HepG2 (cell line): ENCODE data around the gene DESI2. TPM values are rescaled to one million over a fixed set of nuclear protein-coding genes. Genes with fewer than 3 reads are reported as not detected.
"Not testable (repeated sequence)": the region's sequence is repeated elsewhere in the genome, so short reads cannot be mapped to it uniquely, and the experiment has no call there.

ENCODE experiments used
- ATAC-seq: fragments of 200-7000 bp; cut with Tn5 transposase; 3 replicates; pipeline ENCODE4 v1.9.1; 2020; ENCODE audit warnings: mild to moderate bottlenecking, moderate library complexity
- BruUV-seq: library from RNA; stranded (reverse); fragments of 400-500 nt; replicated peaks from 2 replicates; lab custom pipeline; 2021; lab: Mats Ljungman, UMichigan
- CTCF ChIA-PET: fragments of 300-600 bp; formaldehyde crosslinking; extraction: SDS; loops from one replicate; lab custom pipeline; 2021; ENCODE audit warnings: low total read pairs, inconsistent platforms, low intra/inter-chr PET ratio; lab: Yijun Ruan, JAX
- POLR2A ChIA-PET: fragments of 350-600 bp; sonication (Branson Sonifier 250); formaldehyde crosslinking; loops from one replicate; lab custom pipeline; 2020; ENCODE audit warnings: antibody characterized with exemption, inconsistent platforms; lab: Yijun Ruan, JAX
- DNase-seq: peaks from one replicate; pipeline ENCODE4 v3.0.0-alpha.2; 2015; ENCODE audit warnings: low spot score
- FAIRE-seq: peaks from 3 replicates; lab custom pipeline; 2011; peaks lifted over from hg19 to GRCh38; lab: Jason Lieb, UNC
- H2AFZ ChIP-seq: one replicate; pipeline ENCODE4 v1.6.1; 2011; ENCODE audit warnings: low read length, inconsistent platforms
- H3K27ac ChIP-seq: fragments of 300-600 bp; 3 replicates; pipeline ENCODE4 v1.8.0; 2011; ENCODE audit warnings: mixed run types, mild to moderate bottlenecking, mixed read lengths, low read length, inconsistent platforms; ENCODE audit not compliant: insufficient read depth; ENCODE audit errors: extremely low read length
- H3K27me3 ChIP-seq, 2 experiments: fragments of 200-600 bp in 1 of 2; 2 replicates in 1 of 2; 3 replicates in 1 of 2; pipeline versions ENCODE4 v1.6.0 to v1.8.0; 2011; ENCODE audit warnings: low read length in 2 of 2, mild to moderate bottlenecking in 2 of 2, moderate library complexity in 2 of 2, inconsistent platforms in 1 of 2; ENCODE audit not compliant: insufficient read depth in 2 of 2, control insufficient read depth in 1 of 2
- H3K36me3 ChIP-seq, 2 experiments: fragments of 200-600 bp in 1 of 2; replicated peaks in 1 of 2; 2 replicates in 1 of 2; 3 replicates in 1 of 2; pipeline versions ENCODE4 v1.5.1 to v1.8.0; 2011; ENCODE audit warnings: low read length in 2 of 2, inconsistent platforms in 1 of 2; ENCODE audit not compliant: insufficient read depth in 2 of 2, control insufficient read depth in 1 of 2
- H3K4me1 ChIP-seq: 2 replicates; pipeline ENCODE4 v1.5.1; 2012; ENCODE audit warnings: low read length, inconsistent platforms; ENCODE audit not compliant: insufficient read depth
- H3K4me2 ChIP-seq: 2 replicates; pipeline ENCODE4 v1.6.0; 2011; ENCODE audit warnings: low read depth, low read length, inconsistent platforms
- H3K4me3 ChIP-seq, 3 experiments: fragments of 200-600 bp in 1 of 3; sonication (generic), shearing (Covaris generic) in 1 of 3; replicated peaks in 1 of 3; 2 replicates each; pipeline ENCODE4 v1.5.1; 2011 to 2016; ENCODE audit warnings: low read length in 3 of 3, inconsistent platforms in 2 of 3, low read depth in 2 of 3, mild to moderate bottlenecking in 2 of 3, control low read depth in 1 of 3, mixed read lengths in 1 of 3; ENCODE audit not compliant: insufficient read depth in 1 of 3
- H3K79me2 ChIP-seq: one replicate; pipeline ENCODE4 v1.6.1; 2011; ENCODE audit warnings: low read length, inconsistent platforms; ENCODE audit not compliant: insufficient read depth
- H3K9ac ChIP-seq: 2 replicates; pipeline ENCODE4 v1.6.0; 2011; ENCODE audit warnings: mild to moderate bottlenecking, low read depth, low read length, inconsistent platforms; ENCODE audit not compliant: insufficient read depth
- H3K9me3 ChIP-seq: 2 replicates; pipeline ENCODE4 v1.5.1; 2012; ENCODE audit warnings: mild to moderate bottlenecking, low read length
- H4K20me1 ChIP-seq: 2 replicates; pipeline ENCODE4 v1.6.0; 2011; ENCODE audit warnings: inconsistent platforms, mild to moderate bottlenecking, low read length, moderate library complexity; ENCODE audit not compliant: insufficient read depth
- IKZF4 ChIP-seq: sonication (generic); formaldehyde crosslinking; IDR thresholded peaks from 2 replicates; pipeline ENCODE4 v1.5.1; 2020; ENCODE audit warnings: borderline replicate concordance, mild to moderate bottlenecking, low read depth, missing genetic modification reagents; ENCODE audit errors: not compliant biosample characterization
- ZNF367 ChIP-seq: sonication (generic); formaldehyde crosslinking; IDR thresholded peaks from 2 replicates; pipeline ENCODE4 v1.4.0; 2020; ENCODE audit warnings: missing genetic modification reagents, borderline replicate concordance
- ZNF720 ChIP-seq: sonication (generic); formaldehyde crosslinking; IDR thresholded peaks from 2 replicates; pipeline ENCODE4 v1.4.0; 2020; ENCODE audit warnings: missing genetic modification reagents
- WGBS: methylation state at CpG from one replicate; pipeline ENCODE4 v1.1.6; 2017; ENCODE audit warnings: low lambda C conversion rate; 5-methylcytosine and 5-hydroxymethylcytosine counted together
- in situ Hi-C: cut with HindIII; loops from 2 replicates; pipeline ENCODE4 v1.10.0; 2017; ENCODE audit warnings: low pct_unique_long_range_greater_than_20kb; ENCODE audit not compliant: extremely low pct_ligation_motif_present
- intact Hi-C: fragments of 100-400 bp; cut with micrococcal nuclease; formaldehyde crosslinking; loops from one replicate; pipeline ENCODE4 v1.10.0; 2022; ENCODE audit not compliant: unreplicated experiment
- polyA plus RNA-seq, 8 experiments: library from polyadenylated mRNA; depleted of rRNA in 3 of 8; stranded (reverse) in 7 of 8; unstranded in 1 of 8; fragments of >200 nt; fragmentation: Illumina TruSeq in 4 of 8; extraction: Trizol in 4 of 8; gene quantifications; 2 replicates each; pipeline versions ENCODE4 v1.2.1 to v1.2.3, GENCODE V29; 2011 to 2016; ENCODE audit warnings: low read depth in 4 of 8, missing spikeins in 1 of 8, mixed read lengths in 1 of 8; ENCODE audit not compliant: insufficient read depth in 1 of 8
- total RNA-seq, 5 experiments: library from RNA; depleted of rRNA; stranded (reverse); fragments of >200 nt; fragmentation: Illumina TruSeq; extraction: Trizol; gene quantifications; 2 replicates each; pipeline ENCODE4 v1.2.3, GENCODE V29; 2016; ENCODE audit warnings: low read depth in 1 of 5

DESI2 gene
- total and polyA plus RNA-seq, 2 of the 13 experiments (the other 11 are each of a cell fraction or from before 2014, with no cell fraction given), result 23.1 to 42.2 TPM

DNA sequence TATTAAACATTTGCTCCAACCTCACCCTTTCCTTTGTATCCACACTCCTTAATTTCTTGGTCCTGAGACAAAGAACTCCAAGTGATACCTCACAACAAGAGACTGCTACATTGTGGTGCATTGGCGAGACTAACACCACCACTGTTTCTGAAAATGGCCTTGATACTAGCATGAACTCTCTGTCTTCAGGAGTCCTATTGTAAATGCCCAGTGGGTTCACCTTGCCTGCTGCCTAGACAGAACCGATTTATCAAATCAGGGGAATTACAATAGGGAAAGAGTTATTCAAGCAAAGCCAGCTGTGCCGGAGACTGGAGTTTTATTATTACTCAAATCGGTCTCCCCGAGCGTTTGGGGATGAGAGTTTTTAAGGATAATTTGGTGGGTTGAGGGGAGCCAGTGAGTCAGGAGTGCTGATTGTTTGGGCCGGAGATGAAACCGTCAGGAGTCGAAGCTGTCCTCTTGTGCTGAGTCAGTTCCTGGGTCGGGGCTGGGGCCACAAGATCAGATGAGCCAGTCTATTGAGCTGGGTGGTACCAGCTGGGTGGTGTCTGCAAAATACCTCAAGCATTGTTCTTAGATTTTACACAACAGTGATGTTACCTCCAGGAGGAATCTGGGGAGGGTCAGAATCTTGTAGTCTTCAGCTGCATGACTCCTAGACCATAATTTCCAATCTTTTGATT is 83.1 kb downstream of the DESI2 start:
- Histone ChIP-seq H2AFZ (no peak overlapping the region), H3K79me2 (no peaks in the 10 kb centered on the region), H3K9ac (no peak overlapping the region), H3K4me1 (no peaks in the 10 kb centered on the region), H3K4me2 (no peak overlapping the region), H3K9me3 (peaks cover 13% of the 10 kb centered on the region; the same call in 1 of the 2 replicates), H3K27ac (no peak overlapping the region), H3K4me3 (no peak overlapping the region), H3K36me3 (no peaks in the 10 kb centered on the region), H3K27me3 (peaks cover 0 to 13% of the 10 kb centered on the region in 2 experiments; a peak in 3 of 5 replicates), H4K20me1 (no peaks in the 10 kb centered on the region)
- in situ Hi-C loops (no loop called here), intact Hi-C loops (no loop called here)
- ChIA-PET POLR2A (no interaction called here), CTCF (no interaction called here)
- no peak for ATAC-seq
- BruUV-seq, result no TSS peak
- no peak for TF ChIP-seq IKZF4 (CRISPR knock-in tag)
- TF ChIP-seq ZNF367 (CRISPR knock-in tag), result no peak
- TF ChIP-seq ZNF720 (CRISPR knock-in tag), result no peak
- DNase-seq, result no peak
- WGBS, result 90% methylated on average over 10 of the region's 10 CpGs
- no peak for FAIRE-seq

GRCh38 chr1:244739140-244739539 is 86.2 kb downstream of the DESI2 start:
- FAIRE-seq, H3K4me2 ChIP-seq, H3K27ac ChIP-seq, H3K36me3 ChIP-seq, H3K27me3 ChIP-seq, H4K20me1 ChIP-seq, in situ Hi-C loops, POLR2A ChIA-PET, H3K4me1 ChIP-seq, H3K9ac ChIP-seq, BruUV-seq, CTCF ChIA-PET, H3K79me2 ChIP-seq, ATAC-seq, DNase-seq, H2AFZ ChIP-seq, H3K4me3 ChIP-seq: not testable (repeated sequence)
- WGBS, result 29% methylated on average over 2 of the region's 2 CpGs
- H3K9me3 ChIP-seq, result peaks cover 13% of the 10 kb centered on the region; the same call in 1 of the 2 replicates
- intact Hi-C loops, result loop anchor here (2.0 kb wide), 1 partner anchor 44 kb away; no protein-coding TSS in a partner anchor

DNA sequence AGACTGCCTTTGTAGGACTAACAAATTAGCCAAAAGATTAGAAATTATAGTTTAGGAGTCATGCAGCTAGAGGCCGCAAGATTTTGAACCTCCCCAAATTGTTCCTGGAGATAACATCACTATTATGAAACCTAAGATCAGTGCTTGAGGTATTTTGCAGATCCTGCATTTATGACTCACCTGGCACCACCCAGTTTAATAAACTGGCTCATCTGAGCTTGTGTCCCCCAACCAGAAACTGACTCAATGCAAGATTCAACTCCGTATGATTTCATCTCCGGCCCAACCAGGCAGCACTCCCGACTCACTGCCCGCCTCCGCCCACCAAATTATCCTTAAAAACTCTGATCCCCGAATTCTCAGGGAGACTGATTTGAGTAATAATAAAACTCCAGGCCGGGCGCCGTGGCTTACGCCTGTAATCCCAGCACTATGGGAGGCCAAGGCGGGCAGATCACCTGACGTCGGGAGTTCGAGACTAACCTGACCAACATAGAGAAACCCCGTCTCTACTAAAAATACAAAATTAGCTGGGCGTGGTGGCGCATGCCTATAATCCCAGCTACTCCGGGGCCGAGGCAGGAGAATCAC is 87.2 kb downstream of the DESI2 start:
- 79% methylated on average over 20 of the region's 20 CpGs for WGBS
- H2AFZ ChIP-seq, H3K4me2 ChIP-seq, H3K9ac ChIP-seq, H3K4me3 ChIP-seq, H3K27me3 ChIP-seq, BruUV-seq, in situ Hi-C loops, FAIRE-seq, H3K79me2 ChIP-seq, H3K36me3 ChIP-seq, intact Hi-C loops, H3K27ac ChIP-seq, H3K4me1 ChIP-seq, ATAC-seq, CTCF ChIA-PET, POLR2A ChIA-PET, H4K20me1 ChIP-seq, DNase-seq: not testable (repeated sequence)
- peaks cover 10% of the 10 kb centered on the region; the same call in 1 of the 2 replicates for H3K9me3 ChIP-seq
